K562 (cell line): ENCODE measurements around the gene GPR148. TPM values are rescaled to one million over a fixed set of nuclear protein-coding genes. Genes with fewer than 3 reads are reported as not detected.

Source experiments
- ATAC-seq: fragments of 200-7000 bp; cut with Tn5 transposase; 3 replicates; pipeline ENCODE4 v1.9.1; 2020; ENCODE audit warnings: moderate library complexity
- BruUV-seq: library from RNA; stranded (reverse); fragments of 400-500 nt; replicated peaks from 2 replicates; lab custom pipeline; 2021; lab: Mats Ljungman, UMichigan
- CTCF ChIA-PET: fragments of 300-600 bp; formaldehyde crosslinking; extraction: SDS; loops from one replicate; lab custom pipeline; 2021; ENCODE audit warnings: low intra/inter-chr PET ratio; lab: Yijun Ruan, JAX
- POLR2A ChIA-PET: fragments of 300-600, 350-650 bp; sonication (Branson Sonifier 250); formaldehyde crosslinking; extraction: SDS; loops from one replicate; lab custom pipeline; 2021; ENCODE audit warnings: antibody characterized with exemption, inconsistent platforms; lab: Yijun Ruan, JAX
- DNase-seq, 4 experiments: peaks; one replicate each; pipeline versions ENCODE4 v3.0.0 to v3.0.0-alpha.2; 2011 to 2018; ENCODE audit warnings: low spot score in 3 of 4, mixed read lengths in 3 of 4; ENCODE audit errors: extremely low read depth in 1 of 4
- FAIRE-seq: peaks from 2 replicates; lab custom pipeline; 2011; peaks lifted over from hg19 to GRCh38; lab: Jason Lieb, UNC
- H2AFZ ChIP-seq: 2 replicates; pipeline ENCODE4 v1.6.0; 2011; ENCODE audit warnings: low read depth, low read length, control low read depth, inconsistent platforms
- H3K27ac ChIP-seq: fragments of 200-600 bp; 3 replicates; pipeline ENCODE4 v1.8.0; 2011; ENCODE audit warnings: low read depth, mild to moderate bottlenecking, control low read depth, inconsistent platforms, low read length, moderate library complexity, mixed read lengths; ENCODE audit errors: extremely low read depth
- H3K27me3 ChIP-seq, 2 experiments: fragments of 300-600 bp in 1 of 2; 2 replicates in 1 of 2; 3 replicates in 1 of 2; pipeline versions ENCODE4 v1.6.0 to v1.8.0; 2011; ENCODE audit warnings: inconsistent platforms in 2 of 2, low read length in 2 of 2, mild to moderate bottlenecking in 1 of 2, mixed read lengths in 1 of 2, moderate library complexity in 1 of 2; ENCODE audit not compliant: control insufficient read depth in 2 of 2, insufficient read depth in 2 of 2
- H3K36me3 ChIP-seq: fragments of 300-600 bp; 3 replicates; pipeline ENCODE4 v1.8.0; 2011; ENCODE audit warnings: mild to moderate bottlenecking, low read length, inconsistent platforms; ENCODE audit not compliant: control insufficient read depth, insufficient read depth
- H3K4me1 ChIP-seq, 2 experiments: fragments of 200-600 bp in 1 of 2; replicated peaks in 1 of 2; 2 replicates in 1 of 2; 3 replicates in 1 of 2; pipeline versions ENCODE4 v1.5.1 to v1.8.0; 2011; ENCODE audit warnings: inconsistent platforms in 2 of 2, low read length in 2 of 2, mild to moderate bottlenecking in 1 of 2, mixed read lengths in 1 of 2, moderate library complexity in 1 of 2; ENCODE audit not compliant: control insufficient read depth in 2 of 2, insufficient read depth in 2 of 2
- H3K4me2 ChIP-seq: 2 replicates; pipeline ENCODE4 v1.6.1; 2011; ENCODE audit warnings: low read length, control low read depth, inconsistent platforms, mixed read lengths; ENCODE audit not compliant: insufficient read depth
- H3K4me3 ChIP-seq: fragments of 200-600 bp; sonication (generic), shearing (Covaris generic); 2 replicates; pipeline ENCODE4 v1.5.1; 2016; ENCODE audit warnings: control low read depth, inconsistent platforms
- H3K79me2 ChIP-seq: fragments of 200-600 bp; 3 replicates; pipeline ENCODE4 v1.8.0; 2011; ENCODE audit warnings: low read length, inconsistent platforms; ENCODE audit not compliant: control insufficient read depth, insufficient read depth
- H3K9ac ChIP-seq, 2 experiments: 2 replicates each; pipeline versions ENCODE4 v1.6.0 to v1.6.1; 2011; ENCODE audit warnings: low read depth in 2 of 2, low read length in 2 of 2, control low read depth in 1 of 2, inconsistent platforms in 1 of 2, mild to moderate bottlenecking in 1 of 2, mixed read lengths in 1 of 2; ENCODE audit not compliant: insufficient read depth in 1 of 2
- H3K9me1 ChIP-seq: one replicate; pipeline ENCODE4 v1.6.0; 2011; ENCODE audit warnings: inconsistent platforms, mild to moderate bottlenecking, low read length, moderate library complexity; ENCODE audit not compliant: control insufficient read depth, insufficient read depth
- H3K9me3 ChIP-seq: replicated peaks from 2 replicates; pipeline ENCODE4 v1.5.1; 2011; ENCODE audit warnings: low read depth, low read length, inconsistent platforms; ENCODE audit not compliant: control insufficient read depth, insufficient read depth
- H4K20me1 ChIP-seq: replicated peaks from 2 replicates; pipeline ENCODE4 v1.6.1; 2011; ENCODE audit warnings: low read length, inconsistent platforms, mixed read lengths; ENCODE audit not compliant: control insufficient read depth, insufficient read depth
- GTF2F1 ChIP-seq: IDR thresholded peaks from 2 replicates; pipeline ENCODE4 v1.6.1; 2011; ENCODE audit warnings: low read depth, low read length, improper control_type of control experiment
- HMGN3 ChIP-seq: IDR thresholded peaks from 2 replicates; pipeline ENCODE4 v1.6.1; 2011; ENCODE audit warnings: borderline replicate concordance, low read depth, mild to moderate bottlenecking, mixed read lengths, low read length; ENCODE audit not compliant: insufficient read length; ENCODE audit errors: extremely low read depth
- MCM2 ChIP-seq: fragments of 450-650 bp; IDR thresholded peaks from 2 replicates; pipeline ENCODE4 v1.6.1; 2017; ENCODE audit warnings: low read depth, mild to moderate bottlenecking
- MYBL2 ChIP-seq, 2 experiments: fragments of 450-650 bp in 1 of 2; sonication (generic) in 1 of 2; formaldehyde crosslinking in 1 of 2; IDR thresholded peaks; 2 replicates each; pipeline versions ENCODE4 v1.6.1 to v1.8.1; 2017 to 2022; ENCODE audit warnings: borderline replicate concordance in 1 of 2, inconsistent platforms in 1 of 2, low read depth in 1 of 2, mild to moderate bottlenecking in 1 of 2, missing genetic modification reagents in 1 of 2, moderate library complexity in 1 of 2
- NFRKB ChIP-seq: fragments of 450-650 bp; IDR thresholded peaks from 2 replicates; pipeline ENCODE4 v1.6.1; 2016; ENCODE audit warnings: low read depth
- PURB ChIP-seq: sonication (generic); formaldehyde crosslinking; IDR thresholded peaks from 2 replicates; pipeline ENCODE4 v1.9.0; 2021; ENCODE audit warnings: low read depth, mild to moderate bottlenecking, missing genetic modification reagents
- SMAD1 ChIP-seq: fragments of 150-350 bp; IDR thresholded peaks from 2 replicates; pipeline ENCODE4 v1.6.1; 2014; ENCODE audit warnings: low read length, low read depth; ENCODE audit not compliant: partially characterized antibody
- SMARCA5 ChIP-seq: fragments of 450-650 bp; IDR thresholded peaks from 2 replicates; pipeline ENCODE4 v1.6.1; 2016
- SRF ChIP-seq, 2 experiments: fragments of 250-450, 450-650 bp in 1 of 2; sonication (Bioruptor Pico) in 1 of 2; sonication (generic) in 1 of 2; formaldehyde crosslinking; IDR thresholded peaks; 2 replicates each; pipeline versions ENCODE4 v1.5.0 to v1.5.1; 2020 to 2022; ENCODE audit warnings: mild to moderate bottlenecking in 1 of 2, missing genetic modification reagents in 1 of 2
- TEAD2 ChIP-seq: fragments of 450-650 bp; IDR thresholded peaks from 2 replicates; pipeline ENCODE4 v1.6.1; 2016; ENCODE audit warnings: missing genetic modification characterization, control low read depth, missing compliant biosample characterization
- ZBTB1 ChIP-seq: sonication (generic); formaldehyde crosslinking; IDR thresholded peaks from 2 replicates; pipeline ENCODE4 v1.8.1; 2023; ENCODE audit warnings: missing genetic modification reagents, low read depth, mild to moderate bottlenecking, borderline replicate concordance
- ZBTB33 ChIP-seq: sonication (generic); formaldehyde crosslinking; IDR thresholded peaks from 2 replicates; pipeline ENCODE4 v1.8.1; 2023; ENCODE audit warnings: mild to moderate bottlenecking, missing genetic modification reagents
- ZNF224 ChIP-seq: sonication (generic); formaldehyde crosslinking; IDR thresholded peaks from 2 replicates; pipeline ENCODE4 v1.8.0; 2022; ENCODE audit warnings: mild to moderate bottlenecking, missing genetic modification reagents
- ZNF282 ChIP-seq: sonication (generic); formaldehyde crosslinking; IDR thresholded peaks from 2 replicates; pipeline ENCODE4 v1.8.1; 2023; ENCODE audit warnings: missing genetic modification reagents
- ZNF668 ChIP-seq: fragments of 250-450 bp; sonication (Bioruptor Pico); IDR thresholded peaks from 2 replicates; pipeline ENCODE4 v1.8.0; 2022; ENCODE audit warnings: mild to moderate bottlenecking, inconsistent platforms
- WGBS: fragments of 100-300 bp; shearing (Covaris generic); methylation state at CpG from one replicate; pipeline ENCODE4 v1.1.6; 2016; ENCODE audit warnings: low coverage, mixed read lengths; ENCODE audit not compliant: insufficient coverage; ENCODE audit errors: missing lambda C conversion rate; 5-methylcytosine and 5-hydroxymethylcytosine counted together
- in situ Hi-C: fragments of 300-500 bp; cut with MboI; formaldehyde crosslinking; loops from 4 replicates; pipeline ENCODE4 v1.15.0; 2018; ENCODE audit warnings: inconsistent platforms, mixed read lengths
- intact Hi-C: fragments of 100-400 bp; cut with micrococcal nuclease; formaldehyde crosslinking; loops from 2 replicates; pipeline ENCODE4 v1.14.2; 2022
- polyA plus RNA-seq, 8 experiments: library from polyadenylated mRNA; depleted of rRNA in 4 of 8; stranded (reverse) in 5 of 8; unstranded in 3 of 8; fragments of >200 nt; fragmentation: Nextera tagmentation in 2 of 8; fragmentation: Illumina TruSeq in 1 of 8; extraction: Ambion mirVana in 2 of 8; extraction: Trizol in 1 of 8; gene quantifications; 2 replicates each; pipeline versions ENCODE4 v1.2.1 to v1.2.3, GENCODE V29; 2011 to 2014; ENCODE audit warnings: inconsistent platforms in 1 of 8, missing spikeins in 1 of 8
- total RNA-seq, 7 experiments: library from RNA; depleted of rRNA in 6 of 7; stranded (reverse); fragments of >200 nt in 6 of 7; fragmentation: Illumina TruSeq in 2 of 7; extraction: Trizol in 2 of 7; gene quantifications; 2 replicates each; pipeline versions ENCODE4 v1.2.1 to v1.2.3, GENCODE V29; 2011 to 2021; ENCODE audit warnings: low replicate concordance in 1 of 7

GPR148 gene
- total and polyA plus RNA-seq, 9 of the 15 experiments (the other 6 are each of a cell fraction or from before 2014, with no cell fraction given), result not detected

GRCh38 chr2:130740671-130741070, 11.8 kb downstream of the GPR148 start:
- 0 out of 5 replicates have a peak, but pooled peaks cover 0 to 3% of the 10 kb centered on the region in 2 experiments for H3K4me1 ChIP-seq
- 1% methylated on average over 12 of the region's 12 CpGs for WGBS
- H2AFZ ChIP-seq, result no peak overlapping the region
- H3K79me2 ChIP-seq, result no peaks in the 10 kb centered on the region
- DNase-seq, result no peak
- CTCF ChIA-PET, result no interaction called here
- POLR2A ChIA-PET, result no interaction called here
- no peak overlapping the region for H3K4me3 ChIP-seq
- BruUV-seq, result no TSS peak
- intact Hi-C loops, result no loop called here
- no peaks in the 10 kb centered on the region for H3K9me3 ChIP-seq
- no peak for TF ChIP-seq GTF2F1
- ATAC-seq, result no peak
- in situ Hi-C loops, result no loop called here
- peaks cover 22 to 60% of the 10 kb centered on the region in 2 experiments for H3K27me3 ChIP-seq
- H3K9ac ChIP-seq, result no peak overlapping the region
- H4K20me1 ChIP-seq, result no peaks in the 10 kb centered on the region
- H3K36me3 ChIP-seq, result no peaks in the 10 kb centered on the region
- no peak for FAIRE-seq
- no peaks in the 10 kb centered on the region for H3K9me1 ChIP-seq
- H3K27ac ChIP-seq, result no peak overlapping the region
- H3K4me2 ChIP-seq, result no peak overlapping the region

GRCh38 chr2:130743278-130743677, 14.4 kb downstream of the GPR148 start:
- WGBS, result 1% methylated on average over 7 of the region's 8 CpGs
- peaks cover 18 to 52% of the 10 kb centered on the region in 2 experiments for H3K27me3 ChIP-seq
- no peak overlapping the region for H2AFZ ChIP-seq
- no peaks in the 10 kb centered on the region for H3K79me2 ChIP-seq
- FAIRE-seq, result no peak
- TF ChIP-seq SRF (CRISPR knock-in tag; IDR thresholded peaks at IDR 0.05) (no peak), ZNF282 (CRISPR knock-in tag) (no peak), ZNF668 (CRISPR knock-in tag) (no peak), SMAD1 (no peak), SMARCA5 (no peak), NFRKB (no peak), HMGN3 (no peak), TEAD2 (no peak), ZBTB1 (CRISPR knock-in tag) (no peak), MYBL2 (IDR thresholded peaks at IDR 0.05; ENCODE audit: low read depth) (no peak), MYBL2 (CRISPR knock-in tag; IDR thresholded peaks at IDR 0.05; ENCODE audit: borderline replicate concordance) (no peak), ZNF224 (CRISPR knock-in tag) (no peak), PURB (CRISPR knock-in tag) (no peak), ZBTB33 (CRISPR knock-in tag) (no peak), MCM2 (no peak)
- ATAC-seq, result no peak
- DNase-seq, result no peak
- H3K36me3 ChIP-seq, result no peaks in the 10 kb centered on the region
- H3K4me2 ChIP-seq, result no peak overlapping the region
- H4K20me1 ChIP-seq, result no peaks in the 10 kb centered on the region
- in situ Hi-C loops, result no loop called here
- H3K9me3 ChIP-seq, result no peaks in the 10 kb centered on the region
- H3K4me3 ChIP-seq, result no peak overlapping the region
- H3K9ac ChIP-seq, result no peak overlapping the region
- POLR2A ChIA-PET, result interaction anchor here (1.3 to 1.4 kb wide), 2 partner anchors 8 to 14 kb away, joined by 4 read pairs; partner anchors contain the start of gene GPR148
- H3K9me1 ChIP-seq, result no peaks in the 10 kb centered on the region
- CTCF ChIA-PET, result no interaction called here
- BruUV-seq, result no TSS peak
- intact Hi-C loops, result no loop called here
- H3K4me1 ChIP-seq, result no peaks in the 10 kb centered on the region
- no peak overlapping the region for H3K27ac ChIP-seq
